Stimulated activated CD4-positive, alpha-beta T cell treated with anti-CD3 and anti-CD28 coated beads, Interleukin-12 subunit alpha, Interleukin-12 subunit beta, amount 100 ng/mL, for 48 hours (primary cell): ENCODE results near the gene VPS8.
"Not testable (repeated sequence)": the region's sequence is repeated elsewhere in the genome, so short reads cannot be mapped to it uniquely, and the experiment has no call there.

Experiments
- DNase-seq, 3 donors: peaks; one replicate each; pipeline ENCODE4 v3.0.0-alpha.2; 2020; ENCODE audit warnings: low read depth in 2 of 3, low spot score in 1 of 3

VPS8 gene

GRCh38 chr3:184864000-184864399, 52.0 kb downstream of the VPS8 start:
- no peak for DNase-seq

- DNase-seq, result no peak
Observed at GRCh38 chr3:184868477-184868876, 56.5 kb downstream of the VPS8 start.

GRCh38 chr3:184872200-184872599, 60.2 kb downstream of the VPS8 start:
- DNase-seq, result no peak

- DNase-seq, result no peak
Observed at GRCh38 chr3:184873141-184873540, 61.2 kb downstream of the VPS8 start.

- DNase-seq, result peak in 1 of 3 donors; percentile 18
Observed at GRCh38 chr3:184874709-184875644, 63.0 kb downstream of the VPS8 start.

GRCh38 chr3:184880276-184881019, 68.5 kb downstream of the VPS8 start:
- no peak for DNase-seq

GRCh38 chr3:184884359-184885017, 72.5 kb downstream of the VPS8 start:
- DNase-seq, result no peak

GRCh38 chr3:184885112-184885511, 73.1 kb downstream of the VPS8 start:
- DNase-seq, result no peak

GRCh38 chr3:184887574-184887973, 75.6 kb downstream of the VPS8 start:
- DNase-seq, result no peak

- DNase-seq, result no peak
Observed at GRCh38 chr3:184889312-184889904, 77.4 kb downstream of the VPS8 start.

GRCh38 chr3:184894051-184894450, 82.1 kb downstream of the VPS8 start:
- no peak for DNase-seq

GRCh38 chr3:184895350-184895749, 83.4 kb downstream of the VPS8 start:
- no peak for DNase-seq

- no peak for DNase-seq
Observed at GRCh38 chr3:184896336-184896735, 84.4 kb downstream of the VPS8 start.

- no peak for DNase-seq
Observed at GRCh38 chr3:184899953-184900595, 88.1 kb downstream of the VPS8 start.

- DNase-seq, result not testable (repeated sequence)
Observed at GRCh38 chr3:184907031-184907430, 95.1 kb downstream of the VPS8 start.

GRCh38 chr3:184907681-184908649, 96.0 kb downstream of the VPS8 start:
- no peak for DNase-seq

- no peak for DNase-seq
Observed at GRCh38 chr3:184908859-184909258, 96.9 kb downstream of the VPS8 start.

GRCh38 chr3:184910664-184911063, 98.7 kb downstream of the VPS8 start:
- DNase-seq, result no peak

- DNase-seq, result no peak
Observed at GRCh38 chr3:184911570-184911969, 99.6 kb downstream of the VPS8 start.

- DNase-seq, result no peak
Observed at GRCh38 chr3:184912163-184912562, 100.2 kb downstream of the VPS8 start.
